Astrocyte (in vitro differentiated cells and primary cell): Measurements from ENCODE around the gene FHOD1. TPM values are rescaled to one million over a fixed set of nuclear protein-coding genes. Genes with fewer than 3 reads are reported as not detected.

ENCODE experiments used
- DNase-seq: peaks from one replicate; pipeline ENCODE4 v3.0.0-alpha.2; 2010; ENCODE audit warnings: low read depth
- FAIRE-seq: peaks from 2 replicates; lab custom pipeline; 2011; peaks lifted over from hg19 to GRCh38; lab: Jason Lieb, UNC
- H2AFZ ChIP-seq: 2 replicates; pipeline ENCODE4 v1.6.0; 2012; ENCODE audit warnings: low read depth, low read length, inconsistent platforms
- H3K27ac ChIP-seq: 2 replicates; pipeline ENCODE4 v1.5.1; 2011; ENCODE audit warnings: low read depth, low read length, inconsistent platforms
- H3K27me3 ChIP-seq: 2 replicates; pipeline ENCODE4 v1.6.0; 2011; ENCODE audit warnings: low read length, inconsistent platforms; ENCODE audit not compliant: insufficient read depth
- H3K36me3 ChIP-seq: 2 replicates; pipeline ENCODE4 v1.5.1; 2011; ENCODE audit warnings: low read length, inconsistent platforms; ENCODE audit not compliant: insufficient read depth
- H3K4me1 ChIP-seq: 2 replicates; pipeline ENCODE4 v1.5.1; 2011; ENCODE audit warnings: low read length, inconsistent platforms; ENCODE audit not compliant: insufficient read depth
- H3K4me2 ChIP-seq: 2 replicates; pipeline ENCODE4 v1.6.0; 2012; ENCODE audit warnings: low read length, inconsistent platforms
- H3K4me3 ChIP-seq: 2 replicates; pipeline ENCODE4 v1.5.1; 2011; ENCODE audit warnings: low read depth, mild to moderate bottlenecking, low read length, inconsistent platforms; ENCODE audit not compliant: insufficient read depth
- H3K79me2 ChIP-seq: 2 replicates; pipeline ENCODE4 v1.6.0; 2012; ENCODE audit warnings: mild to moderate bottlenecking, low read length, inconsistent platforms; ENCODE audit not compliant: insufficient read depth
- H3K9ac ChIP-seq: 2 replicates; pipeline ENCODE4 v1.6.0; 2012; ENCODE audit warnings: mild to moderate bottlenecking, low read length, inconsistent platforms
- H3K9me3 ChIP-seq: 2 replicates; pipeline ENCODE4 v1.5.1; 2012; ENCODE audit warnings: low read depth, mild to moderate bottlenecking, low read length, inconsistent platforms; ENCODE audit not compliant: insufficient read depth
- H4K20me1 ChIP-seq: 2 replicates; pipeline ENCODE4 v1.6.0; 2012; ENCODE audit warnings: low read length, inconsistent platforms; ENCODE audit not compliant: insufficient read depth
- H3K27ac Mint-ChIP-seq: one replicate; pipeline ENCODE4 v1.8.0; 2021; ENCODE audit warnings: mild to moderate bottlenecking, mixed read lengths; ENCODE audit not compliant: unreplicated experiment
- H3K27me3 Mint-ChIP-seq: one replicate; pipeline ENCODE4 v1.8.0; 2021; ENCODE audit warnings: low read depth, mixed read lengths; ENCODE audit not compliant: unreplicated experiment
- H3K36me3 Mint-ChIP-seq: one replicate; pipeline ENCODE4 v1.8.0; 2021; ENCODE audit warnings: low read depth, mixed read lengths; ENCODE audit not compliant: unreplicated experiment
- H3K4me1 Mint-ChIP-seq: one replicate; pipeline ENCODE4 v1.8.0; 2021; ENCODE audit warnings: low read depth, mixed read lengths; ENCODE audit not compliant: unreplicated experiment
- H3K4me3 Mint-ChIP-seq: one replicate; pipeline ENCODE4 v1.8.0; 2021; ENCODE audit warnings: mild to moderate bottlenecking, moderate library complexity, mixed read lengths; ENCODE audit not compliant: unreplicated experiment
- H3K9me3 Mint-ChIP-seq: one replicate; pipeline ENCODE4 v1.8.0; 2021; ENCODE audit warnings: mild to moderate bottlenecking, mixed read lengths; ENCODE audit not compliant: unreplicated experiment
- CTCF ChIP-seq: IDR thresholded peaks from 2 replicates; pipeline ENCODE4 v1.5.1; 2011; ENCODE audit warnings: low read depth, mild to moderate bottlenecking, inconsistent platforms, low read length, moderate library complexity; ENCODE audit not compliant: insufficient read depth
- EZH2 ChIP-seq: IDR thresholded peaks from 2 replicates; pipeline ENCODE4 v1.6.1; 2012; ENCODE audit warnings: mild to moderate bottlenecking, low read length, inconsistent platforms; ENCODE audit not compliant: insufficient read depth
- total RNA-seq: library from RNA; stranded (reverse); gene quantifications from 2 replicates; pipeline ENCODE4 v1.2.1, GENCODE V29; 2021

Gene FHOD1
- total RNA-seq, 1 donor from 2014 or later = 38.1 TPM

- H3K4me3 Mint-ChIP-seq = no peak overlapping the region
- no peaks in the 10 kb centered on the region for H3K9me3 ChIP-seq
- no peak overlapping the region for H3K4me2 ChIP-seq
- no peak for FAIRE-seq
- H4K20me1 ChIP-seq = no peaks in the 10 kb centered on the region
- peaks cover 31% of the 10 kb centered on the region for H3K27me3 Mint-ChIP-seq
- H3K36me3 Mint-ChIP-seq = peaks cover 6% of the 10 kb centered on the region
- peaks cover 12% of the 10 kb centered on the region for H3K4me1 Mint-ChIP-seq
- TF ChIP-seq EZH2 = no peak
- TF ChIP-seq CTCF = peak; percentile 18
- H3K27ac Mint-ChIP-seq = no peak overlapping the region
- no peak overlapping the region for H3K27ac ChIP-seq
- no peak overlapping the region for H2AFZ ChIP-seq
- H3K27me3 ChIP-seq = no peaks in the 10 kb centered on the region
- DNase-seq = no peak
- H3K79me2 ChIP-seq = no peaks in the 10 kb centered on the region
- no peaks in the 10 kb centered on the region for H3K36me3 ChIP-seq
- no peak overlapping the region for H3K4me3 ChIP-seq
- no peaks in the 10 kb centered on the region for H3K4me1 ChIP-seq
- H3K9me3 Mint-ChIP-seq = peaks cover 3% of the 10 kb centered on the region
- no peak overlapping the region for H3K9ac ChIP-seq
Measured at GRCh38 chr16:67284699-67285646, 37.7 kb upstream of the FHOD1 start.

GRCh38 chr16:67283826-67284555 lies 36.7 kb upstream of the FHOD1 start:
- peak overlapping the region; percentile 42 for H3K27ac Mint-ChIP-seq
- H3K27me3 Mint-ChIP-seq = peaks cover 31% of the 10 kb centered on the region
- H3K9me3 Mint-ChIP-seq = peaks cover 3% of the 10 kb centered on the region
- H4K20me1 ChIP-seq = no peaks in the 10 kb centered on the region
- no peaks in the 10 kb centered on the region for H3K27me3 ChIP-seq
- H3K36me3 Mint-ChIP-seq = peaks cover 6% of the 10 kb centered on the region
- peaks cover 12% of the 10 kb centered on the region for H3K4me1 Mint-ChIP-seq
- no peaks in the 10 kb centered on the region for H3K9me3 ChIP-seq
- H3K27ac ChIP-seq = no peak overlapping the region
- no peak overlapping the region for H3K4me2 ChIP-seq
- FAIRE-seq (no peak), DNase-seq (no peak)
- no peaks in the 10 kb centered on the region for H3K36me3 ChIP-seq
- H2AFZ ChIP-seq = no peak overlapping the region
- no peak overlapping the region for H3K4me3 Mint-ChIP-seq
- peaks cover under 1% of the 10 kb centered on the region for H3K4me1 ChIP-seq
- H3K4me3 ChIP-seq = no peak overlapping the region
- H3K9ac ChIP-seq = no peak overlapping the region
- H3K79me2 ChIP-seq = no peaks in the 10 kb centered on the region
- TF ChIP-seq EZH2 (no peak), CTCF (no peak)
